Omental fat pad (tissue), 4 donors: Measurements from ENCODE around the gene ZMIZ1. TPM values are rescaled to one million over a fixed set of nuclear protein-coding genes. Genes with fewer than 3 reads are reported as not detected.
A peak's percentile ranks its signal among the peaks of the same experiment; 100 is the strongest.

Experiments used
- ATAC-seq: fragments of 150-250 bp; one replicate; pipeline ENCODE4 v1.9.1; 2016; ENCODE audit warnings: mild to moderate bottlenecking, moderate library complexity; ENCODE audit not compliant: low FRiP score
- DNase-seq: peaks from one replicate; pipeline ENCODE4 v3.0.0-alpha.2; 2019; ENCODE audit warnings: low spot score
- CTCF ChIP-seq, 3 donors: fragments of 450-650 bp; IDR thresholded peaks; one replicate each; pipeline ENCODE4 v1.5.1; 2016 to 2017; ENCODE audit warnings: antibody characterized with exemption in 3 of 3, mild to moderate bottlenecking in 3 of 3, moderate library complexity in 2 of 3
- total RNA-seq, 4 donors: library from RNA; depleted of rRNA; stranded (reverse); fragments of >200 nt; gene quantifications; one replicate each; pipeline ENCODE4 v1.1.0, GENCODE V29; 2016

Gene ZMIZ1
- total RNA-seq, 4 donors from 2014 or later = 24.2 to 64.8 (median 43.1) TPM

- DNase-seq = no peak
- TF ChIP-seq CTCF (IDR thresholded peaks at IDR 0.05) = no peak
- ATAC-seq = no peak
Observed at GRCh38 chr10:79022565-79023230, 46.1 kb upstream of the ZMIZ1 start.

GRCh38 chr10:79023240-79024162 lies 45.3 kb upstream of the ZMIZ1 start:
- peak; percentile 50 for DNase-seq

DNA sequence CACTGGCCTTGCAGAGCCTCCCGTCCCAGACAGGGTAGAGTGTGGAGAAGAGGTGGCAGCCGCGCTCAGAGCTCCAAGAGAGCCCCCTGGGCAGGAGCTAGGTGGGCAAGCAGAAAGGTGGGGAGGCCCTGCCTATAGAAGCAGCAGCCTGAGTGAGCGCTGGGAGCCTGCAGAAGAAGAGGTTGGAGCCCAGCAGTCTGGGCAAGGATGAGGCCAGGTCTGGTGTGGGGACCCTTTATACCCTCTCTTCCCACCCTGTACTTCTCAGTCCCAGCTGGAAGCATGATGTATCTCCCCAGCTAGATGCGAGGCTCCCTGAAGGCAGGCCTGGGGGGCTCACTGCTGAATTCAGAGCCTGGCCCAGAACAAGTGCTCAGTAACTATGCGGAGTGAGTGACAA lies 44.5 kb upstream of the ZMIZ1 start:
- no peak for TF ChIP-seq CTCF (IDR thresholded peaks at IDR 0.05)
- ATAC-seq (no peak), DNase-seq (no peak)

More at GRCh38 chr10:79023240-79024162, 45.3 kb upstream of the ZMIZ1 start:
- ATAC-seq = no peak
- TF ChIP-seq CTCF (IDR thresholded peaks at IDR 0.05) = no peak

- no peak for TF ChIP-seq CTCF (IDR thresholded peaks at IDR 0.05)
- peak; percentile 21 for ATAC-seq
- no peak for DNase-seq
Observed at GRCh38 chr10:79024720-79025198, 44.0 kb upstream of the ZMIZ1 start.

- DNase-seq = no peak
- peak; percentile 65 for ATAC-seq
- TF ChIP-seq CTCF (IDR thresholded peaks at IDR 0.05) = no peak
Observed at GRCh38 chr10:79025199-79025832, 43.5 kb upstream of the ZMIZ1 start.

- ATAC-seq = no peak
- TF ChIP-seq CTCF (IDR thresholded peaks at IDR 0.05) = no peak
- DNase-seq = no peak
Observed at GRCh38 chr10:79026341-79026761, 42.4 kb upstream of the ZMIZ1 start.
